K562 (cell line): Measurements from ENCODE around the gene ACAA2. TPM values are rescaled to one million over a fixed set of nuclear protein-coding genes. Genes with fewer than 3 reads are reported as not detected.

Source experiments
- CREM ChIP-seq: IDR thresholded peaks from 2 replicates; pipeline ENCODE4 v1.6.1; 2014; ENCODE audit warnings: antibody characterized with exemption, low read depth
- CTBP1 ChIP-seq: fragments of 450-650 bp; IDR thresholded peaks from 2 replicates; pipeline ENCODE4 v1.6.1; 2016; ENCODE audit warnings: borderline replicate concordance
- CXXC5 ChIP-seq: fragments of 250-450 bp; sonication (Bioruptor Pico); IDR thresholded peaks from 2 replicates; pipeline ENCODE4 v1.8.0; 2022; ENCODE audit warnings: inconsistent platforms, mild to moderate bottlenecking, moderate library complexity
- ELF1 ChIP-seq: fragments of 200-800 bp; sonication (Bioruptor generic); IDR thresholded peaks from 2 replicates; pipeline ENCODE4 v1.6.1; 2016; ENCODE audit warnings: missing genetic modification characterization, missing compliant biosample characterization
- ELF2 ChIP-seq: fragments of 250-450 bp; sonication (Bioruptor Pico); IDR thresholded peaks from 2 replicates; pipeline ENCODE4 v1.5.0; 2021; ENCODE audit warnings: mild to moderate bottlenecking
- ETV1 ChIP-seq: fragments of 450-650 bp; conservative IDR thresholded peaks from 2 replicates; pipeline ENCODE4 v1.6.1; 2016; ENCODE audit warnings: missing genetic modification characterization, control low read depth, low read depth, missing compliant biosample characterization
- HDAC2 ChIP-seq: fragments of 450-650 bp; IDR thresholded peaks from 2 replicates; pipeline ENCODE4 v1.6.1; 2016; ENCODE audit warnings: mild to moderate bottlenecking
- HDAC3 ChIP-seq: fragments of 450-650 bp; IDR thresholded peaks from 2 replicates; pipeline ENCODE4 v1.6.1; 2018; ENCODE audit warnings: borderline replicate concordance, mild to moderate bottlenecking, moderate library complexity; ENCODE audit not compliant: partially characterized antibody
- HMG20A ChIP-seq: fragments of 450-650 bp; formaldehyde crosslinking; conservative IDR thresholded peaks from 2 replicates; pipeline ENCODE4 v1.4.0; 2020; ENCODE audit warnings: mild to moderate bottlenecking, mixed read lengths
- KAT2B ChIP-seq: IDR thresholded peaks from one replicate; pipeline ENCODE4 v1.6.1; 2012; ENCODE audit warnings: low read depth, mild to moderate bottlenecking, control low read depth, inconsistent platforms, low read length, moderate library complexity
- KLF16 ChIP-seq: IDR thresholded peaks from 2 replicates; pipeline ENCODE4 v1.6.1; 2016; ENCODE audit warnings: antibody characterized with exemption
- LCOR ChIP-seq: sonication (generic); formaldehyde crosslinking; IDR thresholded peaks from 2 replicates; pipeline ENCODE4 v1.8.0; 2022; ENCODE audit warnings: mild to moderate bottlenecking, missing genetic modification reagents
- MAZ ChIP-seq, 2 experiments: fragments of 450-650 bp in 1 of 2; sonication (generic) in 1 of 2; formaldehyde crosslinking; IDR thresholded peaks in 1 of 2; conservative IDR thresholded peaks in 1 of 2; 2 replicates each; pipeline versions ENCODE4 v1.4.0 to v1.5.0; 2020; ENCODE audit warnings: mild to moderate bottlenecking in 1 of 2, missing genetic modification reagents in 1 of 2
- MTA3 ChIP-seq: fragments of 450-650 bp; formaldehyde crosslinking; IDR thresholded peaks from 2 replicates; pipeline ENCODE4 v1.6.1; 2017; ENCODE audit warnings: mild to moderate bottlenecking, borderline replicate concordance
- NFIC ChIP-seq: fragments of 450-650 bp; IDR thresholded peaks from 2 replicates; pipeline ENCODE4 v1.6.1; 2017; ENCODE audit warnings: mild to moderate bottlenecking, inconsistent platforms
- NR1H2 ChIP-seq: sonication (generic); formaldehyde crosslinking; IDR thresholded peaks from 2 replicates; pipeline ENCODE4 v1.4.0; 2020; ENCODE audit warnings: mild to moderate bottlenecking, missing genetic modification reagents
- SAFB ChIP-seq: fragments of 200-400 bp; formaldehyde crosslinking; IDR thresholded peaks from 2 replicates; pipeline ENCODE4 v1.6.1; 2017; ENCODE audit warnings: low read depth, low read length, borderline replicate concordance
- SMAD4 ChIP-seq: fragments of 250-450 bp; sonication (Bioruptor Pico); conservative IDR thresholded peaks from 2 replicates; pipeline ENCODE4 v1.8.0; 2021; ENCODE audit warnings: inconsistent platforms, mild to moderate bottlenecking, moderate library complexity
- SNRNP70 ChIP-seq: fragments of 200-400 bp; formaldehyde crosslinking; optimal IDR thresholded peaks from 2 replicates; pipeline ENCODE3; 2017; ENCODE audit warnings: low read depth, low read length
- ZKSCAN1 ChIP-seq: fragments of 150-350 bp; IDR thresholded peaks from 2 replicates; pipeline ENCODE4 v1.6.1; 2016; ENCODE audit warnings: low read depth, low read length
- ZNF644 ChIP-seq: fragments of 200-800 bp; sonication (Bioruptor generic); IDR thresholded peaks from 2 replicates; pipeline ENCODE4 v1.6.1; 2016; ENCODE audit warnings: low read depth, missing genetic modification characterization, missing compliant biosample characterization
- ZNF668 ChIP-seq: fragments of 250-450 bp; sonication (Bioruptor Pico); IDR thresholded peaks from 2 replicates; pipeline ENCODE4 v1.8.0; 2022; ENCODE audit warnings: mild to moderate bottlenecking, inconsistent platforms
- ZNF778 ChIP-seq: fragments of 450-650 bp; formaldehyde crosslinking; IDR thresholded peaks from 2 replicates; pipeline ENCODE4 v1.4.0; 2020; ENCODE audit warnings: mild to moderate bottlenecking, moderate library complexity
- polyA plus RNA-seq, 8 experiments: library from polyadenylated mRNA; depleted of rRNA in 4 of 8; stranded (reverse) in 5 of 8; unstranded in 3 of 8; fragments of >200 nt; fragmentation: Nextera tagmentation in 2 of 8; fragmentation: Illumina TruSeq in 1 of 8; extraction: Ambion mirVana in 2 of 8; extraction: Trizol in 1 of 8; gene quantifications; 2 replicates each; pipeline versions ENCODE4 v1.2.1 to v1.2.3, GENCODE V29; 2011 to 2014; ENCODE audit warnings: inconsistent platforms in 1 of 8, missing spikeins in 1 of 8
- total RNA-seq, 7 experiments: library from RNA; depleted of rRNA in 6 of 7; stranded (reverse); fragments of >200 nt in 6 of 7; fragmentation: Illumina TruSeq in 2 of 7; extraction: Trizol in 2 of 7; gene quantifications; 2 replicates each; pipeline versions ENCODE4 v1.2.1 to v1.2.3, GENCODE V29; 2011 to 2021; ENCODE audit warnings: low replicate concordance in 1 of 7
- TF ChIP-seq, protein P1 (sequence below), 2 experiments: IDR thresholded peaks; 2 replicates each; pipeline ENCODE4 v1.6.1; 2011; ENCODE audit warnings: borderline replicate concordance in 1 of 2, control low read depth in 1 of 2, low read depth in 1 of 2, low read length in 1 of 2, mild to moderate bottlenecking in 1 of 2, mixed read lengths in 1 of 2, moderate library complexity in 1 of 2; ENCODE audit not compliant: insufficient read depth in 1 of 2, insufficient read length in 1 of 2, poor library complexity in 1 of 2, severe bottlenecking in 1 of 2; ENCODE audit errors: extremely low read depth in 1 of 2
- TF ChIP-seq, protein P2 (sequence below): fragments of 250-450 bp; sonication (Bioruptor Pico); IDR thresholded peaks from 2 replicates; pipeline ENCODE4 v1.5.0; 2020; ENCODE audit warnings: mild to moderate bottlenecking

The ACAA2 gene
- total and polyA plus RNA-seq, 9 of the 15 experiments (the other 6 are each of a cell fraction or from before 2014, with no cell fraction given) = 13.2 to 31.5 (median 21.7) TPM

DNA sequence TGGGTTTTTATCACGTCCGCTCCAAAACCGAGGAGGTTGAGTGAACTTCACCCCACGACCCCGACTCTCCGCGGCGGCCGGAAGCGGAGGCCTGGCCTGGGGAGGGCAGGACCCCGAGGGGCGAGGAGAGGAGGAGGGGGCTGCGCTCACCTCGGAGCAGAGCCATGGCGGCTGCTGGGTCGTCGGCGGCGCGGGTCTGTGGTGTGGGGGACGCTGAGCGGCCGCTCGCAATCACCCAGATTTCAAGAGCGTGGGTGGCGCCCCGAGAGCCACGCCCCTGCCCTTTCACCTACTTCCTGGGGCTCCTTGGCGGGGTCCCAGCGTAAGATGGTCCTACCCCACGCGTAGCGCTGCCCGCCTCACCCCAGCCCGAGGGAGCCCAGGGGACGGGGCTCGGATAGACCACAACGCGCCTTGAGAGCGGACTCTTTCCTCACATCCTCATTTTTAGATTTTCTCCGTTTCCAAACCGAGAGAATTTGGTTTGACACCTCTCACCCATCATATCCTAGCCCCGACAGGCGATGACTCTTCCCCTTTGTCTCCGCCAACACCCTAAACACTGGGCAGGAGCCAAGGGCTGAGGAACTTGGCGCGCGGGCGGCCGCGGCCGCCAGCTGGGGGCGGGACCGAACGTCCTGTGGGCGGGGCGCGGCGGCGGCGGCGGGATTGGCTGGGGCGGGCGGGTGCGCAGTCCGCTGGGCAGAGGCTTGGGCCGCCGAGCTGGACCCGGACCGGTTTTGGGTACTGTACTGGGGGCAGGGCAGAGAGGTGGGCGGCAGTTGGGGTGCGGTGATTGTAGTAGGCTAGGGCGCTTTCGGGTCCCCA, at the start of gene ACAA2 (continued):
- TF ChIP-seq, protein P1, sequence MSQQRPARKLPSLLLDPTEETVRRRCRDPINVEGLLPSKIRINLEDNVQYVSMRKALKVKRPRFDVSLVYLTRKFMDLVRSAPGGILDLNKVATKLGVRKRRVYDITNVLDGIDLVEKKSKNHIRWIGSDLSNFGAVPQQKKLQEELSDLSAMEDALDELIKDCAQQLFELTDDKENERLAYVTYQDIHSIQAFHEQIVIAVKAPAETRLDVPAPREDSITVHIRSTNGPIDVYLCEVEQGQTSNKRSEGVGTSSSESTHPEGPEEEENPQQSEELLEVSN (IDR thresholded peaks at IDR 0.05; ENCODE audit: borderline replicate concordance in 1 of 2, extremely low read depth in 1 of 2, insufficient read depth in 1 of 2, insufficient read length in 1 of 2, low read depth in 1 of 2, low read length in 1 of 2, poor library complexity in 1 of 2, severe bottlenecking in 1 of 2) = peak in 1 of 2 experiments; percentile 61
- TF ChIP-seq SAFB (0 out of 2 replicates have a peak, but pooled peaks have one; percentile 27), HDAC3 (no peak), ZNF644 (tag) (no peak), ZKSCAN1 (no peak), CTBP1 (peak; percentile 28; the same call in 1 of the 2 replicates), HMG20A (CRISPR knock-in tag) (no peak), ZNF668 (CRISPR knock-in tag) (no peak), ELF1 (0 out of 2 replicates have a peak, but pooled peaks have one; percentile 23), KLF16 (no peak), NFIC (peak; percentile 77), KAT2B (no peak), CREM (0 out of 2 replicates have a peak, but pooled peaks have one; percentile 1), NR1H2 (CRISPR knock-in tag) (no peak), ELF2 (CRISPR knock-in tag) (no peak), ZNF778 (no peak), LCOR (CRISPR knock-in tag) (0 out of 2 replicates have a peak, but pooled peaks have one; percentile 37), SMAD4 (CRISPR knock-in tag) (peak; percentile 78), CXXC5 (CRISPR knock-in tag) (peak; percentile 37), MTA3 (peak; percentile 43; the same call in 1 of the 2 replicates), HDAC2 (0 out of 2 replicates have a peak, but pooled peaks have one; percentile 22), ETV1 (tag) (peak; percentile 48), SNRNP70 (no peak), MAZ (CRISPR knock-in tag; conservative IDR thresholded peaks at IDR 0.05 in 1 of 2, IDR thresholded peaks at IDR 0.05 in 1 of 2) (peak in 1 of 2 experiments; percentile 45; a peak in 2 of 4 replicates)
- TF ChIP-seq, protein P2, sequence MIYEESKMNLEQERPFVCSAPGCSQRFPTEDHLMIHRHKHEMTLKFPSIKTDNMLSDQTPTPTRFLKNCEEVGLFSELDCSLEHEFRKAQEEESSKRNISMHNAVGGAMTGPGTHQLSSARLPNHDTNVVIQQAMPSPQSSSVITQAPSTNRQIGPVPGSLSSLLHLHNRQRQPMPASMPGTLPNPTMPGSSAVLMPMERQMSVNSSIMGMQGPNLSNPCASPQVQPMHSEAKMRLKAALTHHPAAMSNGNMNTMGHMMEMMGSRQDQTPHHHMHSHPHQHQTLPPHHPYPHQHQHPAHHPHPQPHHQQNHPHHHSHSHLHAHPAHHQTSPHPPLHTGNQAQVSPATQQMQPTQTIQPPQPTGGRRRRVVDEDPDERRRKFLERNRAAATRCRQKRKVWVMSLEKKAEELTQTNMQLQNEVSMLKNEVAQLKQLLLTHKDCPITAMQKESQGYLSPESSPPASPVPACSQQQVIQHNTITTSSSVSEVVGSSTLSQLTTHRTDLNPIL (CRISPR knock-in tag) = no peak
